GM12874 (cell line): ENCODE data around the gene RNF26.

ENCODE experiments used
- CTCF ChIP-seq: IDR thresholded peaks from 2 replicates; pipeline ENCODE4 v1.5.1; 2011; ENCODE audit warnings: low read depth, mild to moderate bottlenecking, control low read depth, low read length, moderate library complexity; ENCODE audit not compliant: insufficient read depth

RNF26 gene

GRCh38 chr11:119377112-119377901 lies 43.0 kb downstream of the RNF26 start:
- TF ChIP-seq CTCF, result no peak

- TF ChIP-seq CTCF, result no peak
Observed at GRCh38 chr11:119377961-119378667, 43.8 kb downstream of the RNF26 start.

GRCh38 chr11:119378851-119379465 lies 44.6 kb downstream of the RNF26 start:
- no peak for TF ChIP-seq CTCF

GRCh38 chr11:119380160-119380826 lies 46.0 kb downstream of the RNF26 start:
- TF ChIP-seq CTCF, result no peak

- TF ChIP-seq CTCF, result no peak
Observed at GRCh38 chr11:119380827-119381180, 46.5 kb downstream of the RNF26 start.

GRCh38 chr11:119381181-119381988 lies 47.1 kb downstream of the RNF26 start, which contains the start of gene USP2:
Gene USP2, minus strand, starts transcription at chr11:119381690. Its CDS starts 8,210 bp downstream, at chr11:119373480.
- peak; percentile 91 for TF ChIP-seq CTCF
